Activated CD4-positive, alpha-beta T cell treated with anti-CD3 and anti-CD28 coated beads, Interleukin-2, amount 50 U/mL, for 24 hours (primary cell): ENCODE data around the gene SH3TC1.

ENCODE experiments used
- DNase-seq, 2 donors: peaks; one replicate each; pipeline ENCODE4 v3.0.0-alpha.2; 2020; ENCODE audit warnings: low read depth in 1 of 2, low spot score in 1 of 2

The SH3TC1 gene

DNA sequence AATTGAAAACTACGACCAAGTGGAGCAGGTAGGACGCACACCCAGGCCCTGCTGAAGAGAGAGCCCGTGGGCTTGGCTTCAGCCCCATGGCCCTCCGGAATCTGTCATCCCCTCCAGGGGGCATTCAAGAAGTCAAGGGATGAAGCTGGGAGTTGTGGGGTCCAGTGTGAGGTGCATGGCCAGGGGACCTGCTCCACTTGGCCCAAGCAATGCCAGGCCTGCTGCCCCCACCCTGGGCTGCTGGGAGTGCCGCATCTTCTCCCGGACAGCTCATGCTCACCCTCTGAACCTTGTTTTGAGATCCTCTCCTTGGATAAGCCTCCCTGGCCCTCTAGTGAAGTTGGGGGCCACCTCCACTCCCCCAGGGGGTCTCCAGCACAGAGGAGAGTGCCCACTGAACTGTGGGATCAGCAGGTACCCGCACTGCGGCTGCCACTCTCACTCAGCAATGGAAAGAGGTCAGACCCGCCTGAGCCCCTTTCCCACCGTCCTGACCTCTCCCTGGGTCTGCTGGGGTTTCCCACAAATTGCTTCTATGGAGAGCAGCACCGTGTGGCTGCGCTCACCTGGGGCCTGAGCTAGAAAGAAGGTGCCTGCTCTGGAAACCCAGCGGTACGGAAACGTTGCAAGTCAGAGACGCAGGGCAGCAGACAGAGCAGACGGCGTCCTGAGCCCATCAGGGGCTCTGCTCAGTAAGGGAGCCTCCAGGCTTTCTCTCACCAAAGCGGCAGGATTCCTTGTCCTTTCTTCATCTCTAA, 35.5 kb upstream of the SH3TC1 start:
- DNase-seq, result no peak

DNA sequence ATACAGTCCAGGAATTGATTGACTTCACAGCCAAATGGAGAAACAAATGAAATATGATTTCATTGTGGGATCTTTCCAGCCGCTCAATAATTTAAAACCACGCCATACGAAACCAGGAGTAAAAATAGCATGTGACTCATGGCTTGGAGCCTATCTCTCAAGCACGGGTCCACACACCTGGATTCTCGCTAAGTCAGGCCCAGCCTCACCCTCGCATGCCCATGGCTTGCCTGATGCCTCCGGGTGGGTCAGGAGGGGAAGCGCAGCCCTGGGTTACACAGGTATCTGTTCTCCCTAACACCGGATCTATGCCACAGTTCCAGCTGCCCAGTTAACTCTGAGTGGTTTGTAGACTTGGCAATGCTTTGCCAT, 34.9 kb upstream of the SH3TC1 start:
- no peak for DNase-seq

DNA sequence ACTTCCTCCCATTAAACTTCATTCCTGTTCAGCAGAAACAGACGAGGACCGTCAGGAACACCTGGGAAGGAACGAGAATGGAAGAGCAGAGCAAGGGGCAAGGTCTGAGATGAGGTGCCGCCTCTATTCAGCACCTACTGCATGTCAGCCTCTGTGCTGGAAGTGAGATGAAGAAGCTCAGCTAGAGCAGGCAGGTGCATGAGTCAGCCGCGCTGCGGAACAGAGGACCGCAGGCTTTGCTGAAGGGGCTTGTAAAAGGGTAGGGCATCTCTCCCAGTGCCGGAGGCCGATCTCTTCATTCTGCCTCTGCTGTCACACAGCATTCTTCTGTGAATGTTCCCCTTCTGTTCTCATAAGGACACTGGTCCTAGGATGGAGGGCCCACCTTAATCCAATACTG, 34.4 kb upstream of the SH3TC1 start:
- no peak for DNase-seq

- DNase-seq, result no peak
These were observed 33.7 kb upstream of the SH3TC1 start for GRCh38 chr4:8165374-8165896.

DNA sequence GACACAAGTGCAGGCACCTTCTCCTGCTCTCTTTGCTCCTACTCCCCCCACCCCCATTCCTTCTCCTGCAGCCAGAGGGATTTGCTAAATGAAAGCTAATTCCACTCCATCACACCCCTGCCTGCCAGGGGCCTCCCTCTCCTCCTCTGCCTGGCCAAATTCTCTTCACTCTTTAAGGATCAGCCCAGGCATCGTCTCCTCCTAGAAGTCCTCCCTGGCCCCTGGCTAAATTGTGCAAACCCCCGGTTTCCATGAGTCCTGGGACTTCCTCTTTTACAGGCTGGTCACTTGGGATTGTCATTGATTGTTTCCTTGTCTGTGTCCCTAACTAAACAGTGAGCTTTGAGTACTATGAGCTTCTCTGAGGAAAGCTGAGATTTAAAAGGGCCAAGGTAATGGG, 31.8 kb upstream of the SH3TC1 start:
- DNase-seq, result no peak

- no peak for DNase-seq
These were observed 31.3 kb upstream of the SH3TC1 start for GRCh38 chr4:8167815-8168214.

GRCh38 chr4:8168232-8168631, 30.9 kb upstream of the SH3TC1 start:
- no peak for DNase-seq

- no peak for DNase-seq
These were observed 30.1 kb upstream of the SH3TC1 start for GRCh38 chr4:8168832-8169598.

GRCh38 chr4:8169763-8170162, 29.3 kb upstream of the SH3TC1 start:
- DNase-seq, result no peak

GRCh38 chr4:8170341-8170740, 28.7 kb upstream of the SH3TC1 start:
- DNase-seq, result no peak

DNA sequence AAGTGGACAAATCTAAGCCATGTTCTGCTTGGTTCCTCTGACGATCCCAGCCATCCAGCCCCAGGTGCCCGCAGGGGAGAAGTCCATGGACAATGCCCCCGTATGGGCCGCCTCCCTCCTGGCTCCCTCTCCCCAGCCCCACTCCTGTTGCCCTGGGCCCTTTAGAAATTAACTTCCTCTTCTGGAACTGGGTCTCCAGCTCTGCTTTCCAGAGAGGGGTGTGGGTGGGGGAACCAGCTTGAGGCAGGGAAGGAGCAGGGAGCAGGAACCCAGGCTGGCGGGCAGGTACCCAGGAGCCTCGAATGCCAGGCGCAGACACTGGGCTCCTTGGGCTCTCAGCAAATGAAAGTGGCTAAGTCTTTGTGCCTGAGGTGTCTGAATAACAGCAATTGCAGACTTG, 27.8 kb upstream of the SH3TC1 start:
- no peak for DNase-seq

DNA sequence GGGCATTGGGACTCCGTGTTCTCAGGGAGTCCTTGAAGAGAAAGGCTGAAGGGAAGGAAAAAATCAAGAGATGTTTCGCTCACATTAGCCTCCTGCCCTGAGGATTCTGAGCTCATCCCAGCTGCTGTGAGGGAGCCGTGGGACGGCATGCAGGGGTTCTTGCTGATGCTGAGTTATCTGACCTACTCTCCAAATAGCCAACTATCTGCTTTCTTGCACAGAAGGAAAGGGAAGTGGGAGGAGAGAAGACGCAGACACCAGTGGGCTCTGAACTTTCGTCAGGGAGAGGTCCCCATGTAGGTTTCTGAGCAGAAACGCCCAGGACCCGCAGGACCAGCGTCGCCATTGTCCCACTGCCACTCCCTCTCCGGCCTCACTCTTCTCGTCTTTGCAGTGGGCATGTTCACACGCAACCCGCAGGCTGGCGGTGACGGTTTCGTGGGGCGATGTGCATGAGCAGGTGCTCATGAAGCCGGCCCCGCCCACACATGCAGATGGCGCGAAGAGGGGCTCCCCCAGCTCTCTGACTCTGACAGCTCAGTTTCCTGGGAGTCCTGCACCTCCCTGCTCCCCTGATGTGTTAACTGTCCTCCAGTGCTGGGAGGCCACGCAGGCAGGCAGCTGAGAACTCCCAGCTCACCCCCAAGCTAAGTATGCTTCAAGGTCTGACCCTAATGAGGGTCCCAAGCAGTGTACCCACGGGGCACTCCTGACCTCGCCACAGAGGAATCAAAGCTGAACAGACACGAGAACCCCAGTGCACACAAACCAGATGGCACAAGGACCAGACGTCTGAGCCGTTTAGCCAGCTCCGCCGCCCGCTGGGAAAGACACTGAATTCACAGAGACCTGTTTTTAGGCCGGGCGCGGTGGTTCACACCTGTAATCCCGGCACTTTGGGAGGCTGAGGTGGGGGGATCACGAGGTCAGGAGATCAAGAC, 26.8 kb upstream of the SH3TC1 start:
- peak; percentile 13 to 21 for DNase-seq

DNA sequence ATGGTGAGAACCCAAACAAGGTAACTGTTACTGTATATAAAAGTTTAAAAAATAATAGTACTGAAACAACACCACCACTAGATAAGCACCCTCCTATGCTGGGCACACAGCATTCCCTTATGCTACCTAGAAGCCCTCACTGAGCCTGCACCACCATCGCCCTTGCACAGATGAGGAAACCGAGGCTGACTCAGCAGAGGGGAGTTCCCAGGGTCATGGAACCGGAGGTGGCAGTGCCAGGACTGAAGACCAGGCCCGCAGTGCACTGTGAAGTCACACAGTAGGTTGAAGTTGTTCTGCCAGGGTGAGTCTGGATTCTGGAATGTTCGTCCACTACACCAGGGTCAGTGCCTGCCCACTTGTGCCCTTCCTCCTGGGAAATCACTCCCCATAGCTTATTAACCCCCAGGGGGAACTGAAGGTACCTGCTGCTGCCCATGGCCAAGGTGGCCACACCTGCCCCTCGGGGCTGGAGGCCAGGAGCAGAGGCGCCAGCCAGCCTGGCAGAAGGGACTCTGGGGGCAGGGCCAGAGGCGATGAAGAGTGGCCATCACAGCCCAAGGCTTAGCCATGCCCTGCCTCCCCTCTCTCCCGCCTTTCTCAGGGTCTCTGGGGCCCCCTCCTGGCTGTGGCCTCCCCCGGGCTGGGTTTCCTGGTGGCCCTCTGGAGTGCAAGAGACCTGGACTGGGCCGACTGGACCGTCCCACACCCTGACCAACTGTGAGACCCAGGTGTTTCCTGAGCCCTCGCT, 25.4 kb upstream of the SH3TC1 start:
- no peak for DNase-seq

GRCh38 chr4:8174970-8175369, 24.1 kb upstream of the SH3TC1 start:
- DNase-seq, result no peak

GRCh38 chr4:8175686-8176085, 23.4 kb upstream of the SH3TC1 start:
- DNase-seq, result no peak

DNA sequence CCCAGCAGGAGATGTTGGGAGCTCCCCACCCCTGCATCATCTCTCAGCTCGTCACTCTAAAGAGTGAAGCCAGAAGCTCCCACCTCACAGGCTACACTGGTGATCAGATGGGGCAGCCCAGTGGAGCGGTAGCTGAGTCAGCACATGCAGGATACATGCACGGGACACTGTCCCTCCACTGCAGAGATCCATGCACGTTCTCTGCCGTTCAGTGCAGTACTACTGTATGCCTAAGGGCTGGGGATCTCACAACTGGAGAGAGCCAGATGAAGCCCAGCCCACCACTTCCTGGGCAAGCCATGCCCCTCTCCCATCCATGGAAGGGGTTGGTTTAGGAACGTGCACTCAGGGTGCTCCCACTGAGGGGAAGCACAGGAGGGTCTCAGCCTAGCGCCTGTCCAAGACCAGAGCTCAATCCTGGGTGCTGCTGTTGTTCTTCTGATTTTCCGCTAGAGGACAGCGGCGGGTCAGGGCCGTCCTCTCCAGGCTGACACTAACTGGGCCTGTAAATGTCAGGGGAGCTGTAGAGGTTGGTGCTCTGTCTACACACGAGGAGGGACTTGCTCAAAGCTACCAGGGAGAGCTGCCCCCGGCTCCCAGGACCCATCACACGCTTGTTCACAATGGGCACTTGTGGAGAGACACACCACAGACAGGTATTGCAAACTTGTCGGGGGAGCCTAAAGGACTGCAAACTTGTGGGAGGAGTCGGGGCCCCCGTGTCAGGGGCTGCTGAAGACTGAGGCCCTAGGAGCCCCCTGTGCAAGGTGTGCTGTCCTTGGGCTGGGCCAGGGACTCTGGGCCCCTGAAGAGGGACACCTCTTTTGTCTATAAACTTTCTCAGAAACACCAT, 22.3 kb upstream of the SH3TC1 start:
- peak in 1 of 2 donors; percentile 22 for DNase-seq

GRCh38 chr4:8177552-8177951, 21.5 kb upstream of the SH3TC1 start:
- DNase-seq, result no peak

DNA sequence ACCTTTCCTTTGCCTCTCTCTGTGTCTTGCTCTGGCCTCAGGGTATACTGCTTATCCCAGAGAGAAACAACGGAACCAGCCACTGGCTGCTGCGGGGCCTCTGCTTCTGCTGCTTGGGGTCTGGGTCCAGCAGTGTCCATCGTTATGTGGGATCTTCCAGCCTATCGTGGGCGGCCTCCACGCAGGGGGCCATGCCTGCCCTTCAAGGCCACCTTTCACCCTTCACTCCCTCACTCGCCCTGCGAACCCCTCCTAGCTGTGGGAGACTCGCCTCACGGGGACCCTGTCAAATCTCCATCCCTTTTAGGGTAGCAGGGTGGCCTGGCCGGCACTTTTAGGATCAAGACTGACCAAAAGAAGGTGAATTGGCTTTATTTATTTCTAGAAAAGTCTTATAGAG, 21.1 kb upstream of the SH3TC1 start:
- DNase-seq, result no peak

- DNase-seq, result no peak
These were observed 20.0 kb upstream of the SH3TC1 start for GRCh38 chr4:8179074-8179473.

GRCh38 chr4:8179771-8180170, 19.3 kb upstream of the SH3TC1 start:
- DNase-seq, result no peak
